PFSK-1 (cell line): ENCODE data around the gene PTTG1IP.

Experiments
- FOXP2 ChIP-seq: optimal IDR thresholded peaks from 2 replicates; pipeline ENCODE3; 2011; ENCODE audit warnings: borderline replicate concordance, control low read depth, inconsistent platforms; ENCODE audit not compliant: insufficient read depth; ENCODE audit errors: extremely low read length, extremely low read depth
- POLR2AphosphoS5 ChIP-seq: IDR thresholded peaks from 2 replicates; pipeline ENCODE4 v1.6.1; 2012; ENCODE audit warnings: low read depth, mild to moderate bottlenecking, control low read depth, low read length, moderate library complexity
- REST ChIP-seq, 2 experiments: IDR thresholded peaks; 2 replicates each; pipeline versions ENCODE4 v1.6.1 to v1.8.0; 2011 to 2012; ENCODE audit warnings: low read depth in 2 of 2, low read length in 2 of 2, control low read depth in 1 of 2, inconsistent platforms in 1 of 2, mild to moderate bottlenecking in 1 of 2, moderate library complexity in 1 of 2; ENCODE audit not compliant: insufficient read depth in 1 of 2
- SIN3A ChIP-seq: IDR thresholded peaks from 2 replicates; pipeline ENCODE4 v1.6.1; 2012; ENCODE audit warnings: mild to moderate bottlenecking, low read length, moderate library complexity, borderline replicate concordance; ENCODE audit not compliant: insufficient read depth
- TAF1 ChIP-seq: IDR thresholded peaks from 2 replicates; pipeline ENCODE4 v1.6.1; 2012; ENCODE audit warnings: low read length, control low read depth, borderline replicate concordance; ENCODE audit not compliant: insufficient read depth

- no peak for TF ChIP-seq POLR2AphosphoS5
- no peak for TF ChIP-seq TAF1
- TF ChIP-seq SIN3A: no peak
- no peak for TF ChIP-seq REST (IDR thresholded peaks at IDR 0.05; ENCODE audit: insufficient read depth in 1 of 2, low read depth in 2 of 2, low read length in 2 of 2)
- TF ChIP-seq FOXP2: no peak
Measured at GRCh38 chr21:44820851-44821250, 52.6 kb downstream of the PTTG1IP start.
